HAP-1 (cell line): ENCODE data around the gene RRAD.
"Not testable (repeated sequence)": the region's sequence is repeated elsewhere in the genome, so short reads cannot be mapped to it uniquely, and the experiment has no call there.

Source experiments
- DNase-seq, 2 experiments: peaks; one replicate each; pipeline ENCODE4 v3.0.0-alpha.2; 2016 to 2020; ENCODE audit warnings: low spot score in 2 of 2
- H3K27me3 ChIP-seq: fragments of 250-450 bp; sonication (Bioruptor Pico); 2 replicates; pipeline ENCODE4 v1.5.1; 2020; ENCODE audit warnings: low read depth, mild to moderate bottlenecking, moderate library complexity
- H3K36me3 ChIP-seq: fragments of 250-450 bp; sonication (Bioruptor Pico); replicated peaks from 2 replicates; pipeline ENCODE4 v1.5.1; 2020; ENCODE audit warnings: mild to moderate bottlenecking
- H3K4me1 ChIP-seq: fragments of 250-450 bp; sonication (Bioruptor Pico); 2 replicates; pipeline ENCODE4 v1.5.1; 2020; ENCODE audit warnings: mild to moderate bottlenecking
- H3K4me3 ChIP-seq: fragments of 250-450 bp; sonication (Bioruptor Pico); 2 replicates; pipeline ENCODE4 v1.5.1; 2020; ENCODE audit warnings: mild to moderate bottlenecking, moderate library complexity
- H3K9me3 ChIP-seq: fragments of 250-450 bp; sonication (Bioruptor Pico); 2 replicates; pipeline ENCODE4 v1.5.1; 2020; ENCODE audit warnings: mild to moderate bottlenecking, moderate library complexity
- in situ Hi-C: fragments of 300-500 bp; cut with MboI; formaldehyde crosslinking; loops from 3 replicates; pipeline ENCODE4 v1.14.3; 2020; ENCODE audit warnings: low sequenced_read_pairs, inconsistent platforms, mixed read lengths

Gene RRAD

DNA sequence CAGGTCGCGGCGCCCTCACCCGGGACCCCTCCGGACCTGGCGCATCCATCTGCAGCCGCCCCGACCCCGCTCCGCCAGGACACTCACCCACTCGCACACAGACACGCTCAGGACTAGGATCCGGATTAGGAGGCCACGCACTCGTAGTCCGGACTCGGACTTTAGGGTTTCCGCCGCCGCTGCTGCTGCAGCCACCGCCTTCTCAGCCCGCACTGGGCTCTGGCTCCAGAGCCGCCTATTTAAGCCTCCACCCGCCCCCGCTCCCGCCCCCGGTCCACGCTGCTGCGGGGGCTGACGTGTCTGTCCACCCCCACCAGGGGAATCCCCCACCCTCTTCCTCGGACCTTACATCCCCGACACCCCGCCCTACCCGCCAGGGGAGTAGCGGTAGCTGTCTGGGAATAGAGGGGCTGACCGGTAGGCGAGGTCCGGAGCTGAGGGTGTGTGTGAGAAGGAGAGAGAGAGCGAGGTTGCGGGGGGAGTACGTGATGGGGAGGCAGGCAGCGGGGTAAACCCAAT is at the start of gene RRAD:
TSS of gene RRAD (minus strand) at position 214 of the 519 bp plus-strand sequence. CDS start 356 bp downstream, outside the sequence.
- Histone ChIP-seq H3K27me3 (peaks cover 10% of the 10 kb centered on the region), H3K36me3 (no peaks in the 10 kb centered on the region), H3K9me3 (no peaks in the 10 kb centered on the region), H3K4me1 (no peaks in the 10 kb centered on the region; the same call in 1 of the 2 replicates), H3K4me3 (peak within 1 kb of the TSS; percentile 24)
- in situ Hi-C loops, result no loop called here
- peak in 1 of 2 experiments; percentile 28 for DNase-seq

GRCh38 chr16:66974932-66975246 is 49.6 kb upstream of the RRAD start:
- not testable (repeated sequence) for H3K4me3 ChIP-seq, H3K27me3 ChIP-seq, H3K36me3 ChIP-seq, H3K4me1 ChIP-seq, H3K9me3 ChIP-seq
- in situ Hi-C loops, result loop anchor here (10.0 kb wide), 2 partner anchors 180 to 490 kb away; partner anchors contain the start of genes B3GNT9, FBXL8 and TRADD
- DNase-seq, result peak in 1 of 2 experiments; percentile 73

DNA sequence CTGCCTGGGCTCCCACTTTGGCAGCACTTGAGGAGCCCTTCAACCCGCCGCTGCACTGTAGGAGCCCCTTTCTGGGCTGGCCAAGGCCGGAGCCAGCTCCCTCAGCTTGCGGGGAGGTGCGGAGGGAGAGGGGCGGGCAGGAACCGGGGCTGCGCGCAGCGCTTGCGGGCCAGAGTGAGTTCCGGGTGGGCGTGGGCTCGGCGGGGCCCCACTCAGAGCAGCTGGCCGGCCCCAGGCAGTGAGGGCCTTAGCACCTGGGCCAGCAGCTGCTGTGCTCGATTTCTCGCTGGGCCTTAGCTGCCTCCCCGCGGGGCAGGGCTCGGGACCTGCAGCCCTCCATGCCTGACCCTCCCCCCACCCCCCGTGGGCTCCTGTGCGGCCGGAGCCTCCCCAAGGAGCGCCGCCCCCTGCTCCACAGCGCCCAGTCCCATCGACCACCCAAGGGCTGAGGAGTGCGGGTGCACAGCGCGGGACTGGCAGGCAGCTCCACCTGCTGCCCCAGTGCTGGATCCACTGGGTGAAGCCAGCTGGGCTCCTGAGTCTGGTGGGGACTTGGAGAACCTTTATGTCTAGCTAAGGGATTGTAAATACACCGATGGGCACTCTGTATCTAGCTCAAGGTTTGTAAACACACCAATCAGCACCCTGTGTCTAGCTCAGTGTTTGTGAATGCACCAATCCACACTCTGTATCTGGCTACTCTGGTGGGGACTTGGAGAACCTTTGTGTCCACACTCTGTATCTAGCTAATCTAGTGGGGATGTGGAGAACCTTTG is 49.0 kb upstream of the RRAD start:
- not testable (repeated sequence) for H3K27me3 ChIP-seq, H3K36me3 ChIP-seq, H3K9me3 ChIP-seq, H3K4me1 ChIP-seq, DNase-seq, H3K4me3 ChIP-seq
- in situ Hi-C loops, result loop anchor here (10.0 kb wide), 2 partner anchors 180 to 490 kb away; partner anchors contain the start of genes B3GNT9, FBXL8 and TRADD

DNA sequence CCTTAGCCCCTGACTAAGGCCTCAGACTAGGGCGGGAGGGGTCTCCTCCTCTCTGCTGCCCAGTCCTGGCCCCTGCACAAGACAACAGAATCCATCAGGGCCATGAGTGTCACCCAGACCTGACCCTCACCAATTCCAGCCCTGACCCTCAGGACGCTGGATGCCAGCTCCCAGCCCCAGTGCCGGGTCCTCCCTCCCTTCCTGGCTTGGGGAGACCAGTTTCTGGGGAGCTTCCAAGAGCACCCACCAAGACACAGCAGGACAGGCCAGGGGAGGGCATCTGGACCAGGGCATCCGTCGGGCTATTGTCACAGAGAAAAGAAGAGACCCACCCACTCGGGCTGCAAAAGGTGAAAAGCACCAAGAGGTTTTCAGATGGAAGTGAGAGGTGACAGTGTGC is 48.4 kb upstream of the RRAD start:
- Histone ChIP-seq H3K9me3 (no peaks in the 10 kb centered on the region), H3K4me1 (peaks cover 8% of the 10 kb centered on the region), H3K27me3 (no peaks in the 10 kb centered on the region), H3K36me3 (no peaks in the 10 kb centered on the region), H3K4me3 (no peak overlapping the region)
- DNase-seq, result no peak
- in situ Hi-C loops, result loop anchor here (10.0 kb wide), 2 partner anchors 181 to 491 kb away; partner anchors contain the start of genes B3GNT9, FBXL8 and TRADD

GRCh38 chr16:66972983-66973382 is 47.6 kb upstream of the RRAD start:
- no peaks in the 10 kb centered on the region for H3K36me3 ChIP-seq
- H3K9me3 ChIP-seq, result no peaks in the 10 kb centered on the region
- peaks cover 8% of the 10 kb centered on the region for H3K4me1 ChIP-seq
- DNase-seq, result peak in 1 of 2 experiments; percentile 36
- H3K27me3 ChIP-seq, result no peaks in the 10 kb centered on the region
- in situ Hi-C loops, result loop anchor here (10.0 kb wide), 2 partner anchors 182 to 492 kb away; partner anchors contain the start of genes B3GNT9, FBXL8 and TRADD
- no peak overlapping the region for H3K4me3 ChIP-seq

GRCh38 chr16:66970775-66971720 is 45.7 kb upstream of the RRAD start:
- Histone ChIP-seq H3K9me3 (no peaks in the 10 kb centered on the region), H3K4me1 (peaks cover 8% of the 10 kb centered on the region), H3K27me3 (no peaks in the 10 kb centered on the region), H3K4me3 (no peak overlapping the region), H3K36me3 (no peaks in the 10 kb centered on the region)
- in situ Hi-C loops, result loop anchor here (10.0 kb wide), 2 partner anchors 184 to 494 kb away; partner anchors contain the start of genes B3GNT9, FBXL8 and TRADD
- DNase-seq, result no peak

DNA sequence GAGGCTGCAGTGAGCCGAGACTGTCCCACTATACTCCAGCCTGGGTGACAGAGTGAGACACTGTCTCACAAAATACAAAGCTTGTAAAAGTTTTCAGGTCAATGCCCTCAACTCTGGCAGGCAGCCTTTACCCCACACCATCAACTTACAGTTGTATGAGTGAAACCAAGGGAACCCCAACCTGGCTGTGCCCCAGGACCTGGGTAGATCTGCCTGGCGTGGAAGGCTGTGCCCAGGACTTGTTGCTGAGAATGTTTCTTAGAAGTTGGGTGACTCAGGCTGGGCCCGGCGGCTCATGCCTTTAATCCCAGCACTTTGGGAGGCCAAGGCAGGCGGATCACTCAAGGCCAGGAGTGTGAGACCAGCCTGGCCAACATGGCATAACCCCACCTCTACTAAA is 43.5 kb upstream of the RRAD start:
- Histone ChIP-seq H3K27me3 (no peaks in the 10 kb centered on the region), H3K4me3 (no peak overlapping the region), H3K4me1 (no peaks in the 10 kb centered on the region), H3K36me3 (no peaks in the 10 kb centered on the region), H3K9me3 (no peaks in the 10 kb centered on the region)
- in situ Hi-C loops, result no loop called here
- no peak for DNase-seq

- Histone ChIP-seq H3K4me3 (no peak overlapping the region), H3K36me3 (no peaks in the 10 kb centered on the region), H3K4me1 (peaks cover 3% of the 10 kb centered on the region; the same call in 1 of the 2 replicates), H3K9me3 (no peaks in the 10 kb centered on the region), H3K27me3 (no peaks in the 10 kb centered on the region)
- in situ Hi-C loops, result no loop called here
- DNase-seq, result no peak
These were observed 38.7 kb upstream of the RRAD start for GRCh38 chr16:66964049-66964448.

DNA sequence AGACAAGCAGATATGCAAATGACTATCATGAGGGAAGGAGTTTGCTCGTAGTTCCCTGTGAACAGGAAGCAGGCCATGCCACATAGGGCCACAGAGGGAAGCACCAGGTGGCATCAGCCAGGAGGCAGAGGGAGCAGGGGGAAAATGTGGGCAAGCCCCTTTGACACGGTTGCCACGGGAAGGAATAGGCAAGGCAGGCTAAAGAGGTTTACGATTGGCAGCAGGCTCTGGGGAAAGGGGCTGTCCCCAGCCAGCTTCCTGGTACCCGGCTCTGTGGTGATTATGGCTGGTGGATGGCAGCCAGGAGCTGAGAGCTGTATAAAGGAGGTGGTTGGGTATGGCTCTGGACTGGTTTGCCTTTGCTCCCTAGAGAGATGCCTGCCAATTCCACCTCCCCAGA is 36.6 kb upstream of the RRAD start:
- Histone ChIP-seq H3K4me3 (peak overlapping the region; percentile 39), H3K9me3 (no peaks in the 10 kb centered on the region), H3K4me1 (peaks cover 3% of the 10 kb centered on the region; the same call in 1 of the 2 replicates), H3K27me3 (no peaks in the 10 kb centered on the region), H3K36me3 (no peaks in the 10 kb centered on the region)
- DNase-seq, result no peak
- in situ Hi-C loops, result no loop called here

DNA sequence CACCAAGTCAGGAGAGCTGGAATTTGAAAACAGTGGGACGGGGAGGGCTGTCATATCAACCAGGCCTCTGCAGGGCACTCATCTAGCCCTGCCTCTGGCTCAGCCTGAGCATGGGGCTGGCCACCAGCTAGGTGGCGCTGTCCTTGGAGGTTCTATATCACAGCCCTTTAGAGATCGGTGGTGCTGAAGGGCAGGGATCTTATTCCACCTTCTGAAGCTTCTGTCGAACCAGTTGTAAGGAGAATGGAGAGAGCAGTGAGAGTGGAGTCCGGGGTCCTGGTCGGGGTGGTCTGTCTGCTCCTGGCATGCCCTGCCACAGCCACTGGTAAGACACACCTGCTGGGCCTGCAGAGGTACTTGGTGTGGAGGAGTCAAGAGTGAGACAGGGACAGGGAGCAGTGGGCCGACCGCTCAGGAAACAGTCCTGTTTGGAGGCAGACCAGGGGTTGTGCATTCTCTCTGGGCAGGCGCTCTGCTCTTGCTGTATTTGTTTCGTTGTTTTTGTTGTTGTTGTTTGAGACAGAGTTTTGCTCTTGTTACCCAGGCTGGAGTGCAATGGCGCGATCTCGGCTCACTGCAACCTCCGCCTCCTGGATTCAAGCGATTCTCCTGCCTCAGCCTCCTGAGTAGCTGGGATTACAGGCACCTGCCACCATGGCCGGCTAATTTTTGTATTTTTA is 35.9 kb upstream of the RRAD start, which contains the start of gene CES3:
TSS of gene CES3 (plus strand) at position 202 of the 680 bp plus-strand sequence. CDS start at position 244, 42 bp downstream.
- H3K4me1 ChIP-seq, result peaks cover 3% of the 10 kb centered on the region; the same call in 1 of the 2 replicates
- no peaks in the 10 kb centered on the region for H3K27me3 ChIP-seq
- peak; percentile 91 to 93 for DNase-seq
- peak within 1 kb of the TSS; percentile 39 for H3K4me3 ChIP-seq
- H3K36me3 ChIP-seq, result no peaks in the 10 kb centered on the region
- in situ Hi-C loops, result no loop called here
- H3K9me3 ChIP-seq, result no peaks in the 10 kb centered on the region

DNA sequence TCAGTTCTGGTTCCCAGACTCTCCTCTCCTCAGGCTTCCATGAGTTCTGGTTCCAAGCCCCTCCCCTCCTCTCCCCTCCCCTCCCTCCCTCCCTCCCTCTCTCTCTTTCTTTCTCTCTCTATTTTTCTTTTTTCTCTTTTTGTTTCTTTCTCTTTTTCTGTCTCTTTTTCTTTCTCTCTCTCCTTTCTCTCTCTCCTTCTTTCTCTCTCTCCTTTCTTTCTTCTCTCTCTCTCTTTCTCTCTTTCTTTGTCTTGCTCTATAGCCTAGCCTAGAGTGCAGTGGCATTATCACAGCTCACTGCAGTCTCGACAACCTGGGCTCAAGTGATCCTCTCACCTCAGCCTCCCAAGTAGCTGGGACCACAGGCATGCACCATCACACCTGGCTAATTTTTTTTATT is 34.9 kb upstream of the RRAD start:
- Histone ChIP-seq H3K9me3 (no peaks in the 10 kb centered on the region), H3K4me1 (peaks cover 3% of the 10 kb centered on the region; the same call in 1 of the 2 replicates), H3K36me3 (no peaks in the 10 kb centered on the region), H3K27me3 (no peaks in the 10 kb centered on the region), H3K4me3 (no peak overlapping the region)
- in situ Hi-C loops, result no loop called here
- no peak for DNase-seq

- Histone ChIP-seq H3K9me3 (no peaks in the 10 kb centered on the region), H3K36me3 (no peaks in the 10 kb centered on the region), H3K4me1 (peaks cover 3% of the 10 kb centered on the region; the same call in 1 of the 2 replicates), H3K27me3 (no peaks in the 10 kb centered on the region), H3K4me3 (no peak overlapping the region)
- in situ Hi-C loops, result no loop called here
- DNase-seq, result no peak
These were observed 34.4 kb upstream of the RRAD start for GRCh38 chr16:66959704-66960161.
